CD4-positive, alpha-beta T cell treated with Interferon gamma for 1 hour (primary cell): ENCODE results near the gene CMTM3.
A peak's percentile ranks its signal among the peaks of the same experiment; 100 is the strongest.
"Not testable (repeated sequence)": the region's sequence is repeated elsewhere in the genome, so short reads cannot be mapped to it uniquely, and the experiment has no call there.

Experiments
- DNase-seq: peaks from one replicate; pipeline ENCODE4 v3.0.0-alpha.2; 2020

CMTM3 gene

DNA sequence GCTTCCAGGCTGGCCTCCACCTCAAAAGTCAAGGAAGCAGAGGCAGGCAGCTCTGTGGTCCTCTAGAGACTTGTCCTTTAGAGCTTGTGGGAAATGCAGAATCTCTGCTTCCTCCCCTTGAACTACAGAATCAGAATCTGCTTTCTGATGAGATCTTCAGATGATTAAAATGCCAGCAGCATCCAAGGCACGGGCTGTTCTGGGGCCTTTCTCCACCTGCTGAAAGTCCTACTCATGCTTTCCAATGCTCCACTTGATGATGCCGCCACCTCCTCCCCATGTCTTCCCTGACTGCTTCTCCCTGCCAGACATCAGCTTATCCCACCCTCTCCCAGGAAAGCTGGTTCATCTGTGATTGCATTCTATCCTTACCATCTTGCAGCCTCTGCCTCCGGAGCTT lies 33.3 kb downstream of the CMTM3 start:
- DNase-seq: no peak

GRCh38 chr16:66639091-66639885 lies 34.8 kb downstream of the CMTM3 start:
- no peak for DNase-seq

DNA sequence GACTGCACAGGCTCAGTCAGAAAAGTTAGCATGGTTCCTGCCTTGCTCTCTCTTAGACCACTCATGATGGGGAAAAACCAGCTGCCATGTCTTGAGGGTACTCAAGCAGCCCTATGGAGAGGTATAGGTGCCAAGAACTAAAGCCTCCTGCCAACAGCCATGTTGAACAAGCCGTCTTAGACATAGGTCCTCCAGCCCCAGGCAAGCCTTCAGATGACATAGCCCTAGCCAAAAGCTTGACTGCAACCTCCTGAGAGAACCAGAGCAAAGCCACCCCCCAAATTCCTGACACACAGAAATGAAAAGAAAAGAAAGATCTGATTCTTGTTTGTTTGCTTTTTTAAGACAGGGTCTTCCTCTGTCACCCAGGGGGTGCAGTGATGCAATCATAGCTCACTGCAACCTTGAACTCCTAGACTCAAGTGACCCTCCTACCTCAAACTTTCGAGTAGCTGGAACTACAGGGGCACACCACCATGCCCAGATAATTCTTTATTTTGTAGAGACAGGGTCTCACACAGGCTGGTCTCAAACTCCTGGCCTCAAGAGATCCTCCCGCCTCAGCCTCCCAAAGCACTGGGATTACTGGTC lies 36.3 kb downstream of the CMTM3 start:
- no peak for DNase-seq

DNA sequence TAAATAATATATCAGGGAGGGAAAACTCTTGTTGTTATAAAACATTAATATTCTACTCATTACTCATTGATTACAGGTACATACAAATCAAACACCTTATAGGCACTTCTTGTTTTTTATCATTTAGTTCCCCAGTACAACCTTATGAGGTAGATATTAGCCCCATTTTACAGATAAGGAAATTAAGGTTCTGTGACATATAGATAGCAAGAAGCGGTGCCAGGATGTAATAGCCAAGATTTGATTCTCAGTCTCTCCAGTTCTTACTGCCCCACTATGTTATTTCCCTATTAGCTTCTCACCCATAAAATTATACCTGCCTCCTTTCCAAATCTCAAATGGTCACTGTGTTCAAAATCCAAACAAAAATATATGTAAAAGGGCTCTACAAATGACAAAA lies 36.9 kb downstream of the CMTM3 start:
- no peak for DNase-seq

DNA sequence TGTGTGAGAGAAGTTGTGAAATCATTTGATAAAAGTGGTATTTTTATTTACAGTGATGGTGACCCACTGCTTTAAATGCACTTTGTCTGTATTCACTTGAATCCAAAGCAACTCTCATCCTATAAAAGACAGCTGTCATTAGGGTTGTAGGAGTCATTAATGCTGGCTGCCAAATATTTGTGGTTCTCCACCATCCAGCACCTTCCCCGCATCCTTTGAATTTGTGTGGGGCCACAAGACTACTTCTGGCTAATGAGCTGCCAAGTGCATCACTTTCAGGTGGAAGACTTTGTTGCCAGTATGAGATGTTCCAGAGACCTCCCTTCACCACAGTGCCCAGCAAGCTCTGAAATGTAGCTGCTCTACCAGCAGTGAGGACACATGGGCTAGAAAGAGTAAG lies 43.4 kb downstream of the CMTM3 start:
- DNase-seq: no peak

DNA sequence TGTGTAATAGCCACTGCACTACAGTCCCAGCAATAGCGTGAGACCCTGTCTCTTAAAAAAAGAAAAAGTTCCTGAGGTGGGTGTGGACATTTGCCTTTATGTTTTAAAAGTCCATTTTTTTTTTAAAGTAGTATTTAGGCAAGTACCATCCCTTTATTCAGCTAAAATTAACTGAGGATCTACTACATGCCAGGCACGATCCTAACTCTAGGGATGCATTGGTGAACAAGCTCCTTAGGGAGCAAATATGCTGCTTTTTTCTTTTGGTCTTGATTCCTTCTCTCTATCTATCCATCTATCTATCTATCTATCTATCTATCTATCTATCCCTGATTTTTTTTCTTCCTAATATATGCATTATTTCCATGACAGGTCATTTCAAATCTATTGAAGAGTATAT lies 44.7 kb downstream of the CMTM3 start:
- no peak for DNase-seq

DNA sequence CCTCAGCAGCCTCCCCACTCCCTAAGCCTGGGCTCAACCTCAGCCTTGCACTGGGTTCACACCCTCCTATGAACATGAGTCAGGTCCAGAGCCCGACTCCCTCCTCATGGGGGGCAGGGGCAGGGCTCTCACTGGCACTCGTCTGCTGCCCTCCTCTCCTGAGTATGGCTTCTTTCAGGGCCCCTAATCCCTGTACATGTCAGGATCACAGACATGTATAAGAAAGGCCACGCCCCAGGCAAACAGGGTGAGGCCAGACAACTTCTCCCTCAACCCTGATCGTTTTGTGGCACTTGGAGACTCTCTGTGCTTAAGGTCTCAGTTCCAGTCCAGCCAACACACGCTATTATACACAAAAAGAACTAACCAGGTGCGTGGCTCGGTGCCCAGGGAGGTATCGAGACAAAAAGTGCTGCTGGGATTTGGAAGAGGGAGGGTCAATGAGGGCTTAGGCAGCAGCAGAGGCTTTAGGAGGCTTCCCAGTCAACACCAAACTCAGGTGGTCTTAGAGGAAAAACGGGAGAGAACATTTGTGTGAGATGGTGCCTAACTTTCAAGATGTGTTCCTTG lies 45.2 kb downstream of the CMTM3 start:
- DNase-seq: no peak

GRCh38 chr16:66650707-66651473 lies 46.4 kb downstream of the CMTM3 start:
- peak; percentile 76 for DNase-seq

DNA sequence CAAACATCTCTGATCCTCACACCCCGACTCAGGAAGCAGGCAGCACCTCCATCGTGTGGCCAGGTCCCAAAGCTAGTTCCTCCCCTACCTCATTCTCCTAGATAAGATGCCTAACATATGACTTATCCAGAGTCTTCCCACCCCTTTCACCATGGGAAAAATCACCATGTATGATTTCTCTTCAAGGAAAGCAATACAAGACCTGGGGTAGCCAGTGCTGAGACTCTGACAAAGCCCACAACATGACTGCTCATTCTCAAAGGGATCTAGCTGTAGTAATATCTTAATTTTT lies 46.9 kb downstream of the CMTM3 start:
- no peak for DNase-seq

DNA sequence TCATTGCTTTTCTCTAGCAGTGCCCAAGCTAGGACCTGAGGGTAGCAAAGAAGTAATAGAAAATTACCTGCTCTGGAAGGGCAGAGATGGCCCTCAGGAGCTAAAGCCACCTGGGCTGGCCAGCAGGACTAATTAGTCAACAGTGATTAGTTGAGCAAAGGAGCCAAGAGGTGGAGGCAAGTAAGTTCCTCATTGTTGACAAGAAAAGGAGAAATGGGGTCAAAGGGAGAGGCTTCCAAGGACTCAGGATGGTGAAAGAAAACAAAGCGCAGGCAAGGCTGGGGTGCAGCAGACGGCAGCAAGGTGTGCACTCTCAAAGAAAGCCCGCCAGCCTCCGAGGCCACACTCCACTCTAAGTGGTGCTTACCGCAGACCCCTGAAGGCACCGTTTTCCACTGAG lies 47.5 kb downstream of the CMTM3 start:
- DNase-seq: no peak

GRCh38 chr16:66652661-66653360 lies 48.3 kb downstream of the CMTM3 start:
- no peak for DNase-seq

DNA sequence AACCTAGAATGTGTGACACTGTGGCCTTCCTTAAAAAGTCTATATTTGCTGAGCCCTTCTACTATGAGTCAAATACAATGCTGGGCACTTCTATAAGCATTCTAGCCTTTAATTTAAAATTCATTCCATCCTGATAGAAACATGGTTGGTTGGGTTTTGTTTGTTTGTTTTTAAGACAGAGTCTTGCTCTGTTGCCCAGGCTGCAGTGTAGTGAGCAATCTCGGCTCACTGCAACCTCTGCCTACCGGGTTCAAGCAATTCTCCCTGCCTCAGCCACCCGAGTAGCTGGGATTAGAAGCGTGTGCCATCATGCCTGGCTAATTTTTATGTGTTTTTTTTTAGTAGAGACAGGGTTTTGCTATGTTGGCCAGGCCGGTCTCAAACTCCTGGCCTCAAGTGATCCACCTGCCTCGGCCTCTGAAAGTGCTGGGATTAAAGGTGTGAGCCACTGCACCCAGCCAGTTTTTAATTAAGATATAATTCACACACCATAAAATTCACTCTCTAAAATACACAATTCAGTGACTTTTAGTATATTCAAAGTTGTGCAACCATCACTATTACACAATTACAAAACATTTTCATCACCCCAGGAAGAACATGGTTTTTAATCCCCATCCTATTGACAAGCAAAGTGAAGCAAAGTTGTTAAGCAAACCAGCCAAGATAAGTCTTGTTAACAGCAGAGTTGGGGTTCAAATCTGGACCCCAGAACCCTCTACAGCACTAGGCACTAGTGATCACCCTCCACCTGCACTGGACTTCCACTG lies 49.3 kb downstream of the CMTM3 start:
- no peak for DNase-seq

DNA sequence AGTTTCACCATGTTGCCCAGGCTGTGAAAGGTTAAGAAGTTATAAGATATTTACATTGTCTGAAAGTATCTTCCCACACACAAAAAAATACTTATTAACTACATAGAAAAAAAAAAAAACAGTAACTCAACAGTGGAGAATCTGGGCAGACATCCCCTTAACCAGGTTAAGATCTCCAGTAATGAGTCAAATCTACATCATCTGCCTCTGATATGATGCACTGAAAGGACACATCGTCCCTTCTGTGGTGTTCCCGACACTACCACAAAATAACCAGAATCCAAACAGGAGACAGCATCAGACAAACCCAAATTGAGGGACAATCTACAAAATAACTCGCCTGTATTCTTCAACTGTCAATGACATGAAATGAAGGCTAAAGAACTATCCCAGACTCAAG lies 52.0 kb downstream of the CMTM3 start:
- no peak for DNase-seq

DNA sequence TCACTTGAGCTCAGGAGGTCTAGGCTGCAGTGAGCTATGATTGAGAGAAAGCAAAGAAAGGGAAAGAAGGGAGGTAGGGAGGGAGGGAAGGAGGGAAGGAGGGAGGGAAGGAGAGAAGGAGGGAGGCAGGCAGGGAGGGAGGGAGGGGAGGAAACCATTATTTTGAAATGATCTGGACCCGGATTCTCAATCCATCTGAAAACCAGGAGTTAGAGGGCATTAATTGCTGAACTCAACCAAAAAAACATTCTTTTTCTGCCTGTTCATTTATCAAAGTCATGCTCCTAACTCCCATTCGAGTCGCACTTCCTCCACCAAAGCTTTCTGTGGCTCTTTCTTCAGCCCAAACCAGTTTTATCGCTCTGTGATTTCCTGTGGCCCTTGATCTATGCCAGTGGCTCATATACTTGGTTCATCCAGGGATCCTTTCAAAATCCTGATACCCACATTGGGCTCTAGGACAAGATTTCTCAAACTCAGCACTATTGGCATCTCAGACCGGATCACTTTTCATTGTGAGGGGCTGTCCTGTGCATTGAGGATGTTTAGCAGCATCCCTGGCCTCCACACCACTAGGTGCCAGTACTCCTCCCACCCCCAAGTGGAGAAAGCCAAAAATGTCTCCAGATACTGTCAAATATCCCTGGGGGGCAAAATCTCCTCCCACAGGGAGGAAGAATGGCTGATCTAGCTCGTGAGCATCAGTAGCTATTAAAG lies 53.8 kb downstream of the CMTM3 start:
- no peak for DNase-seq

GRCh38 chr16:66658860-66659190 lies 54.3 kb downstream of the CMTM3 start:
- no peak for DNase-seq

GRCh38 chr16:66660422-66661209 lies 56.1 kb downstream of the CMTM3 start:
- peak; percentile 6 for DNase-seq

- no peak for DNase-seq
Observed at GRCh38 chr16:66661210-66661560, 56.7 kb downstream of the CMTM3 start.

DNA sequence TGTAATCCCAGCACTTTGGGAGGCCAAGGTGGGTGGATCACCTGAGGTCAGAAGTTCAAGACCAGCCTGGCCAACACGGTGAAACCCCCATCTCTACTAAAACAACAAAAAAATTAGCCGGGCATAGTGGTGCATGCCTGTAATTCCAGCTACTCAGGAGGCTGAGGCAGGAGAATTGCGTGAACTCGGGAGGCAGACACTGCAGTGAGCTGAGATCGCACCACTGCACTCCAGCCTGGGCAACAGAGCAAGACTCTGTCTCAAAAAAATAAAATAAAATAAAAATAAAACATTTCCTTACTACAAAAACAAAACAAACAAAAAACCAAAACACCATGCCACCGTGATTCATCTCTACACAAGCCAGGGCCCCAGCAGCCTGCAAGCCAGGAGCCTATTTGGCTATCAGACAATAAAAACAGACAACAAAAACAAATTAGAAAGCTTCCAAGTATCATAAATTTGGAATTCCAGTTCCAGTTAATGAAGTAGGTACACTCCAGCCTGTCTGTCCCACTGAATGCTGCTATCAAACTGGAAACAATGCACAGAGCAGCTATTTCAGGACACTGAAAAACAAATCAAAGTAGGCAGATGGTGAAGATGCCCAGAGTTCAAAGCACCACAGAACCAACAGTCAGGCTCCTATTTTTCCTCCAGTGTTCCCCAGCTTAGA lies 57.3 kb downstream of the CMTM3 start:
- not testable (repeated sequence) for DNase-seq

GRCh38 chr16:66662445-66663194 lies 58.1 kb downstream of the CMTM3 start:
- no peak for DNase-seq
